ENCODE measurements around the gene TMEM135.

- no peak for TF ChIP-seq EZH2phosphoT487 (IDR thresholded peaks at IDR 0.05; ENCODE audit: borderline replicate concordance, low read depth)
- TF ChIP-seq POLR2AphosphoS5 (IDR thresholded peaks at IDR 0.05; ENCODE audit: low read depth, low read length): no peak
- TF ChIP-seq ZBTB33 (IDR thresholded peaks at IDR 0.05; ENCODE audit: borderline replicate concordance, low read depth): no peak
- TF ChIP-seq CTCF (IDR thresholded peaks at IDR 0.05): no peak
- TF ChIP-seq FOXM1 (IDR thresholded peaks at IDR 0.05; ENCODE audit: low read depth): no peak
Measured at GRCh38 chr11:87358461-87358860, 320.7 kb downstream of the TMEM135 start.

Measured in SK-N-SH (cell line).